ENCODE data around the gene GFAP.
A peak's percentile ranks its signal among the peaks of the same experiment; 100 is the strongest.
"Not testable (repeated sequence)": the region's sequence is repeated elsewhere in the genome, so short reads cannot be mapped to it uniquely, and the experiment has no call there.

The GFAP gene

DNA sequence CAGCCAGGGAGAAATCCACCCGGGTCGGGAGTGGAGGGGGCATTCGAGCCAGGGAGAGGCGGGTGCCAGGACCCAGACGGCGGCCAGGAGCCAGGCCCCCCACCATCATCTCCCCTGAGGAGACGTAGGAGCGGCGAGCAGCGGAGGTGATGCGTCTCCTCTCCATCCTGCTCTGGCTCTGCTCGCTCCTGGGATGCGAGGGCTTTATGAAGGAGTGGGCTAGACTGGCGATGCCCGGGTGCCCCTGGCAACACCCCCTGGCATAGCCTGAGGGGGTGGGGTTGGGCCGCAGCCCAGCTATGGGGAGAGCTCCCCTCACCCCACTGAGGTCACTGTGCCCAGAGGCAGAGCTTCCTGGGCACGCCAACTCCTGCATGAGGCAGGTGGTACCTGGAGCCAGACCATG lies at the start of gene GFAP:
Gene GFAP, minus strand, starts transcription at position 180 of the 406 bp plus-strand sequence. Its CDS starts 14 bp downstream, at position 166.
- DNase-seq: no peak

DNA sequence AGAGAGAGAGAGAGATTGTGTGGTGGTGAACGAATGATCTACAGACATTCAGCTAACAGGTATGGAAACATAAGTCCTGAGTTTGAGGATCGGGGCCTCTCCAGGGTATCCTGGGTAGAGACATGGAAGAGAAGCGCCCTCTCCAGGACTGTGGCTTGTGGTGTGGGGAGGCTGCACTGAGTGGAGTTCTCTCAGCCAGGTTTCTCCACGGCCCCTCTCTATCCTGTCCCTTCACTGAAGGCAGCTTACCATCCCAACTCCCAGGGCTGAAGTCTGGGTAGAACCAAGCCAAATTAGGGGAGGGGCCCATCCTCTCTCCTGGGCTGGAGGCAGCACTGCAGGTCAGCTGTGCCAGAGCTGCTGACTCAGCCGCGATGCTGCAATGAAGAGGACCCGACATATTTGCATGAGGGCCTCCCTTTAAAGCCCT lies 46.6 kb upstream of the GFAP start:
- peak in 1 of 2 experiments; percentile 17 for DNase-seq

DNA sequence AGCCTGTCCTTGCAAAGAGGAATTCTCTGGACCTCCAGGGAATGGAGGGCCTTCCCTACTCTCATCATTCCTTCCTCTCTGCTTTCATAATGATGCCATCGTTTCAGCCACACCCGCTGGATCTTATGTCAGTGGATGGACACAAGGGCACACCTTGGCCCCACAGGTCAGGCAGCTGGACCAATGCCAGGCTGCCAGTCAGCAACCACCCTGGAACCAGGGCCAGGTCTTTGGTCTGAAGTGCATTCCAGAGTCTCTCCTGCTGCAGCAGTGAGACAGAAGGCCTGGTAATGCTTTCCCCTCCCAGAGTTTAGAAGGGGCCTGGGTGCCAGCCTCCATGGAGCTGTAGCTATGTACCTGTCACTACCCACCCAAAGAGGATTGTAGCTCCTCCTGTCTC lies 45.4 kb upstream of the GFAP start:
- no peak for DNase-seq

DNA sequence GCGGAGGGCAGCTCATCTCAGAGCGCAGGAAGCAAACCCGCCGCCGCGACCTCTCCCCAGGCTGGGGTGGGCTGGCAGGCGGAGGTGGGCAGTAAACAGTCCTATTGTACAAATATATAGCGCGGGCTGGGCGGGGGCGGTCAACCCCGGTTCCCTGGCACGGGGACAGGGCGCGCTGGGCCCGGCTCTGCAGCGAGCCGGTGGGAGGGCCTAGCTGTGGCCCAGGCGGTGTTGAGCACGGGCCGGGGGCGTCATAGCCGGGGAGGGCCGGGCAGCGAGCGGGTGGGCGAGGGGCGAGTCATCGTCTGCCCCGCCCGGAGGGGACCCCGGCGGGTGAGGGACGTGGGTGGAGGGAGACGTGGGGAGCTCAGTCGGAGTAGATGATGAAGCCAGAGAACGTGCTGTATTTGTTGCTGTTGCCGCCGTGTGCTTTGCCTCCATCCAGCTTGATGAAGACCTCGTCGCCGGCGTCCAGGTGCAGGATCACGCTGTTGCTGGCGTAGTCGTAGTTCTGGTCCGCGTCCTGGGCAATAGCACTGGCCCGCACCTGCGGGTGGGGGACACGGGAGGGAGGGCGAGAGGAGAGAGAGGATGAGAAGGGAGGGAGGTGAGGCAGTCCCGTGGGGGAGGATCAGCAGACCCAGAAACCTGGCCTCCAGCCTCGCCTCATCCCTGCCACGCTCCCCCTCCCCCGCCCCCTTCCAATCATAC lies 44.7 kb upstream of the GFAP start:
- no peak for DNase-seq

DNA sequence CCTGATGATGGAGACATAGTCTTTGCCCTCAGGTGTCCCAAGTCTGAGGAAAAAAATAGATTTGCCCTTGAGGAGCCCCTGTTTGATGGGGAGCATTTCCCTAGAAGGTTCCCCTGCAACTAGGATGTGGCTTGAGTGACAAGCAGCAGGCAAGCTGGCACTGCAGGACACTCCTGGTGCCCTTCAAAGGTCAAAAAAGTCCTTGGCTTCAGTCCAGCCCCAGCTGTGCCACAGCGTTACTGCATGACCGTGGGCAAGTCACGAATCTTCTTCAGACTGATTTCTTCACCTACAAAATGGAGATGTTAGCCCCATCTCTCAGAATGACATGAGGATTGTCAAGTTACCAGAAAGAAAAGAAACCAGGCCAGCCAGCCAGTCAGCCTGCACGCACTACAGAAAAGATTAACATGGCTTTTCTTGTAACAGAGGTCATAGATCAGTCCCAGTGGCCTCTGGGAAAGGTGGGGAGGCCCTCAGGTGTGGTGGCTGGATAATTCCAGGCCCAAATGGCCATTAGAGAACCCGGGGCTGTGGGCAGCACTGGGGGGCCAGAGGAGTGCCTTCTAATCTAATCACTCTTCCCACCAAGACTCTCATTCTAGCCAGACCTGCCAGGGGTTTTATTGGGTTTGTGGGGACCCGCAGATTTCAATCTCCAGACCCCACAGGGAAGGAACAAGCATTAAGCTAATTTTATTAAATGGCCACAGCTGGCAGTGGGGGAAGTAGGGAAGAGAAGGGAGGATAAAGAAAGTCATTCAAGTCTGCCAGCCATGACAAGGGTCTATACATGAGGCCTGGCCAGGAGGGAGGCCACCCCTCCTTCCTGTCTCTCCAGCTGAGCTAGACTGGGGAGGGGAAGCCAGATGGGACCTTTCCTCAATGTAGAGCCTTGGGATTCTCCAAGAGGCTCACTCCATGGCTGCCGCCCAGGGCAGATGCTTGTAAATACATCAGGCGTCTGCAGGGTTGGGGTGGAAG lies 42.0 kb upstream of the GFAP start:
- no peak for DNase-seq

DNA sequence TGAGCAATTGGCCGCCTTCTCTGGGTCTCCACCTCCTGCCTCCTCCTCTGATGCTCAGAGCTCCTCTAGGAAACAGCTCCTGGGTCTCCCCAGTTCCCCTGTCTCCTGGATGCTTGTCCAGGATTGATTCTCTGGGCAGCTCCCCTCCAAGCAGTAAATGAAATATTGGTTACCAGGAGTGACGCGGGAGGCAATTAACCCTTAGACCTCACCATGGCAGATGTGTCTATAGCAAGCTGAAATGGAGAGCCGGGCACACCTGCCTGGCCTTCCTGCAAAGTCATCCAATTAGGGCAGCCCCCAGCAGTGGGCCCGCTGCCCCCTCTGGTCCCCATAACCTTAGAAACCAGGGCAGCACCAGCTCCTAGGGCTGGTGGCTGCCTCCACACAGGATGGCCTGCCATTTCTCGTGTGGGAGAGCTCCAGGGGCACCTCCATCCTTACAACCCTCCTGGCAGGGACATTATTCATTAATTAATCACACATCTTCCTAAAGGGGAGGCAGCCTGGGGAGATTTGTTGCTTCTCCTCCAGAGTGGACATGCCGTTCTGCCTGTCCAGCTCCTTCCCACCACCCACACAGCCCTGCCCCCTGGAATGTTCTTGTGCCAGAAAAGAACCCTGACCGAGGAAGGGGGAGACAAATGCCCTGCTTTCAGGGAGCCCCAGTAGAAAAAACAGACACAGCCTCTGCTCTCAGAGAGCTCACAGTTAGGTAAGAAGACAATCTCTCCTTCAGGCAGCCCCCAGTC lies 40.5 kb upstream of the GFAP start:
- no peak for DNase-seq

DNA sequence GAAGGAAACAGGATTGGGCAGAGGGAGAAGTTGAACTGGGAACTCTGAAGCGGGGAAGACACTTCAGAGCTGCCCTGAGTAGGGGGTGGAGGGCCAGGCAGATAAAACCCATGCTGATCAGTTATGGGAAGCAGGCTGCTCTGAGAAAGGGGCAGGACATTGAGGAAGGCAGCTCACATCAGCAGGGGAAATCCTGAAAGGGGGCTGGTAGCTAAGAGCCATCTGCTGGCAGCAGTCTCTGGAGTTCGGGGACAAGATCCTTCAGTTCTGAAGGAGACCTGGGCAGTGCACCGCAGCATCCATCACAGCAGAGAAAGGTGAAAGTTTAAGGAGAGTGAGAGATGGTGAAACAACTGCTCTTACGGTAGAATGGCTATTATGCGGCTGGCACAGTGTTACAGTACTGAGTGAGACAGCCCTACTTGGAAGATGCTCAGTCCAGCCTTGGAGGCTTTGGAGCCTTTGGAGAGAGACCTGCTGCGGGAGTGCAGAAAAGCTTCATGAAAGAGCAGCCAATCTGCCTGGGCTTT lies 37.7 kb upstream of the GFAP start:
- no peak for DNase-seq

DNA sequence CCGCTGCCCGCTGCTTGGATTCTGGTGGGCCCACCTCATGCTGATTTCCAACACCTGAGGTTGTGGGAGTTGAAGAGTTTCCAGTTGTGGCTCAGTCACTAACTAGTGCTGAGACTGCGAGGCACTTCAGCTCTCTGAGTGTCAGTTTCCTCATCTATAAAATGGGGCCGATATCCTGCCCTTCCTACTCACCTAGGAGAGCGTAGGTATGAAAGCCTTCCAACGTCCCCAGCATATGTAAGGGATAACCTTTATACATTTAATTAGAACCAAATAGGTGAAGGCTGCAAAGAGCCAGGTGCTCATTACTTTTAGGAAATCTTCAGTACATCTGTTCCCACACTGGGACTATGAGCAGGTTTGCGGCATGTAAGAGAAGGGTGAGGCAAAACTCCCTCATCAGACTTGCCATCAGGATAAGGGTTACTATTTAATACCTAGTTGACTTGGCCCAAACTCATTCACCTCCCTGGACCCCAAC lies 33.1 kb upstream of the GFAP start:
- no peak for DNase-seq

DNA sequence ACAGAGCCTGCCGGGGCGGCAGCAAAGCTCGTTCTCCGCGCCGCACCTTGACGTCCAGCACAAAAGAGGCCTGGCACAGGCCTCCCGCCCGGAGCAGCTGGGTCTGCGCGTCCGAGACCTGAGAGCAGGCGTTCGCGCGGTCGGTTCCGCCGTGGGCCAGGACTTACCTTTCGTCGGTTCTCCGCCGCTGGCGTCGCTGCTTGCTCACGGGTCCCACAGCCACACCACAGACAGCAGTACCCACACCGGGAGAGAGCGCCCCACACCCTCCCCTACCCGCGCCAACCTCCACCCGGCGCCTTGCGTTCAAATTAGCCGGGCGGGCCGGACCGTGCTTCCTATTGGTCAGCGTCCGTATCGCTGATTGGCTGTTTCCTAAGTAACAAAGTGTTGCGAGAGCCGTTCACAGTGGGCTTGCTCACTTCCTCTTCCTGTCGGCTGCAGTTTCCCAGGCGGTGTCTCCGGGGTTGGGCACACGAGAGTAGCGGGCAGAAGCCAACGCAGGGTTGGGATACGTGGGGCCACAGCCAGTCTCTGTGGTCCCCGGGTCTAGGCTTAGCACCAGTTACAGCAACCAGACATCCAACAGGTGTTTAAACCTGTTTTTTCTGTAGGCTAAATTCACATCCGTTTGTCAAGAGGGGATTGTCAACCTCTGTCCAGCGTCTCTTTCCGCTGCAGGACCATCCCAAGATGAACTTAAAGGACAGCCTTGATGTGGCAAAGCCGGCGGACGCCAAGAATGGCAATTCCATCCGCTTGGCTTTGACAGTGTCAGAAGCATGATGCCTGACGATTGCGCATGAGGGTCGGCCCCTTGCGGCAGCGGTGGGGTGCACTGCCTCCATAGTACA lies 32.4 kb upstream of the GFAP start, which contains the start of gene KIF18B:
Gene KIF18B, minus strand, starts transcription at position 313 of the 854 bp plus-strand sequence. CDS start 11,429 bp downstream, outside the sequence.
- DNase-seq: peak; percentile 98 to 99

DNA sequence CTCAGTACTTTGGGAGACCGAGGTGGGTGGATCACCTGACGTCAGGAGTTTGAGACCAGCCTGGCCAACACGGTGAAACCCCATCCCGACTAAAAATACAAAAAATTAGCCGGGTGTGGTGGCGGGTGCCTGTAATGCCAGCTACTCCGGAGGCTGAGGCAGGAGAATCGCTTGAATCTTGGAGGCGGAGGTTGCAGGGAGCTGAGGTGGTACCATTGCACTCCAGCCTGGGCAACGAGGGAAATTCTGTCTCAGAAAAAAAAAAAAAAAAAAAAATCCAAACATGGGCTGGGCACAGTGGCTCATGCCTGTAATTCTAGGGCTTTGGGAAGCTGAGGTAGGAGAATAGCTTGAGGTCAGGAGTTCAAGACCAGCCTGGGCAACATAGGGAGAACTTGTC lies 30.4 kb upstream of the GFAP start:
- DNase-seq: not testable (repeated sequence)

DNA sequence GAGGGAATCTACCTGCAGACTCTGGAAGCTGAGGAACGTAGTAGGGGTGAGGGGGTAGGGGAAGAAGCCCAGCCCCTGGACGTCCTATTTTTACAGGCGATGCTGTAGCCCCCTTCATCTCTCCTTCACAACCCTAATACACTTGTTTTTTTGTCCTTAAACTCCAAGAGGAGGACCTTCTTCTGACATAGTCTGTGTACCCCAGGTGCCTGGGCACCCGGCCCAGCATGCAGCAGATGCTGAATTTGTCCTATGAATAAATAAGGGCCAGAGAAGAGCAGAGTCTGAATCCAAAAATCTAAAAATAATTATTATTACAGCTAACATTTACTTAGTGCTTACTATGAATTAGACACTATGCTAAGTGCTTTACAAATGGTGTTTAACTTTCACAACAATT lies 27.2 kb upstream of the GFAP start:
- DNase-seq: no peak

DNA sequence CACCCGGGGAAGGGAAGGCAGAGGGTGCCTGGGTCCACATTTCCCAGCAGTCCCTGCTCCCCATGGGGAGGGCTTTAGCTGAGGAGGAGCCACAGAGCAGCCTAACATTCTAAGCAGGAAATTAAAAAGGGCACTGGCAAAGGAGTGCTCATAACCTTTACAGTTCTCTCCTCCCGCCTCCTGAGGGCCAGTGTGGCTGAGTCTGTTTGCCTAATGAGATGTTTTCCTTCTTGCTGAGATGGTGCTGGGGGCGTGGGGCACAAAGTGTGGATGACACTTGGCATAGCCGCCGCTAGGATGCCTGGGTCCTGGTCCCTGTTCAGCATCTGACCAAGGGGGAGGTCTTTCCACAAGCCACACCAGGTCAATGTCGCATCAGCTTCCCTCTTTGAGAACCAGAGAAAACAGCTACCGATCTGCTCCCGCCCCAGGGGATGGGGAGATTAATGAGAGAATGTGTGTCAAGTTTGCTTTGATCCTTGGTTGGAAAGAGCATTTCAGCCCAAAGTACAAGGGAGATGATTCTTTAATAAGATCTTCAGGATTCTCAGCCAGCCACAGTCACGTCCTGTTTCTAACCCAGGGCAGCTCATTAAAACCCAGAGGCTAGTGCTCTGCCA lies 26.5 kb upstream of the GFAP start:
- DNase-seq: no peak

DNA sequence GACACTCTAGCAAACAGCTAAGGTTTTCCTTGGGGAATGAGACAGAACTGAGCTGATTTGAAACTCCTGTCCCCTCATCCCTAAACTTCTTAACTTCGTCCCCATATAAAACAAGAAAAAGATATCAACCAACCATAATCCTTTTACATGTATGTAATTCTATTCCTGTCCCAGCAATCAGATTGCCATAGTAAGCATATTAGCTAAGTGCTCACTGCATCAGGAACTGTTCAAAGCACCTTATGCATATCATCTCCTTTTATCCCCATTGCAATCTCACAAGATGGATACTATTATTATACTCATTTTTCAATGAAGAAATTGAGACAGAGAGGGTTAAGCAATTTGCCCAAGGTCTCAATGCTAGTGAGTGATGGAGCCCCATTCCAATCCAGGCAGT lies 25.5 kb upstream of the GFAP start:
- DNase-seq: no peak

DNA sequence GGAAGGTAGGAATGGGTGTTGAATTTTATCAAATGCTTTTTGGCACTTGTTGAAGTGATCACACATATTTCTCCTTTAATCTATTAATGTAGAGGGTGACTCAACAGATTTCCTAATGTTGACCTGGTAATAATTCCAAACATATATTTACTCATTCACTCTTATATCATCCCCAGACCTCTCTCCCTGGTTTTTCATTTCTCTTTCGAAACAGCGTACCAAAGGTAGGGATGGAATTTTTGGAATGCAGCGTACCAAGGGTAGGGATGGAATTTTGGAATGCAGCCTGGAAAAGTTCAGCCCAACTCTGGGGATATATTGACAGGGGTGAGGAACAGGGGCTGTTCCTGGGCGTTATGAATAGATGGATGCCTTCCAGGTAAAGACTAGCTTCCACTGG lies 25.0 kb upstream of the GFAP start:
- no peak for DNase-seq

DNA sequence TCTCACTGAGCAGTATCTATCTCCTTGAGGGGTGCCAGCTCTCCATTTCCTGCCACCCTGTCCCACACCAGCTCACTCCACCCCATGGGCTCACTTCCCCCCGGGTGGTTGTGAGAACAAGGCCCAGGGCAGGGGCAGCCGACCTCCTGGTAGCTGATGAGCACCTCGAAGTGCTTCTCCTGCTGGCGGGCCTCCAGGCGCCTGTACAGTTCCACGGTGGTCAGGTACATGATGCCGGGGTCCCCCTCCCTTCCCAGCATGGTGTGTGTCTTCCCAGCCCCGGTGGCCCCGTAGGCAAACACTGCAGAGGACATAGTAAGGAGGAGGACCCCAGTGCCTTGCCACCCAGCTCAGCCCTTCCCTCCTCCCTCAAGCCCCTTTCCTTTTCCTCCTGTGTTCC lies 19.8 kb upstream of the GFAP start:
- DNase-seq: no peak

DNA sequence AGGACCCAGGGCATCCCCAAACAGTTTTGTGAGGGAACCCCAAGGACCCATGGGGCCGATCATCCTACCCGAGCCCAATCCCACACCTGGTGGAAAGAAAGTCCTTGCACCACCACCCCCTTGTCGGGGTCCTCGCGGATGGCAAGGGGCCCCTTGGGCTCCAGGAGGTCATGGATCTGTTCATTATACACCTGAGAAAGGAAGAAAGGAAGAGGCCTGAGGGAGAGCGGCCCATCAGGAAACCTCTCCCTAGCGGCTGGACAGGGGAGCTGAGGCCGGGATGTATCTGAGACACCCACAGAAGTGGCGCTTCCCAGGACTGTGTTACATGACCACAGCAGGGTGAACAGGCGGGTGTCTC lies 19.4 kb upstream of the GFAP start:
- DNase-seq: no peak

DNA sequence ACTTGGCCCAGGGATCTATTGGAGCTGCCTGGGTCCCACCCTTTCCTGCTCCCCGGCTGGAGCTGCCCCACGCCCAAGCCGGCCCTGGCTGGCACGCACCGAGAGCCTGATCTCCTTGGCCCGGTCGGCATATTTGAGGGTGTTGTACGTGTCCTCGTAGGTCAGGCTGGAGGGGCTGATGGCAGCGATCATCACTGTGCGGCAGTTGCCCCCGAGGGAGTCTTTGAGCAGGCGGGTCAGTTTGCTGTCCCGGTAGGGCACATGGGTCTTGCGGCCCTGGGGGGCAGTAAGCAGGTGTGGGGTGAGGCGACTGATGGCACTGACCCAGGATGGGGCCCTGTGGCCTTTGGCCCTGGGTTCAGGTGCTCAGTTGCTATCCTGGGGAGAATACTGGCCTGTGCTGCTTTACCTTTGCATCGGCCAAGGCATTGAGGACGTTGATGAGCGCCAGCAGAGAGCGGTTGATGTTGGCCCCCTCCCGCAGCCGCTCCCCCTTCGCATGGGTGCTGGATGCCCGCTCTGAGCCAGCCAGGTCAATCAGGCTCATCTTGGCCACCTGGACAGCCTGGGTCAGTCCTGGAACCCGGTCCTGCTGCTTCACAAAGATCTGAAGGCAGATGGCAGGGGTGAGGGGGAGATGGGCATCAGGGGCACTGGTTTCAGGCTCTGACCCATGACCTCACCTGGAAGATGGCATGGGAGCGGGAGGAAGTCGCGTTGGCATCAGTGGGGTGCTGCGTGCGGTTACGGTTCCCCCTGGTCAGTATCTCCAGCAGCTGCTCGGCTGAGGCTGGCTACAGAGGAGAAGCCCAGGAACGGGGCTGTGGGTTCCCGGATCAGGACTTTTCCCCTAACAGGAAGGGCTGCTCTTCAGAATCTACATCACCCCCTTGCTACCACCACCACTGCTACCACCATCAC lies 18.8 kb upstream of the GFAP start:
- no peak for DNase-seq

DNA sequence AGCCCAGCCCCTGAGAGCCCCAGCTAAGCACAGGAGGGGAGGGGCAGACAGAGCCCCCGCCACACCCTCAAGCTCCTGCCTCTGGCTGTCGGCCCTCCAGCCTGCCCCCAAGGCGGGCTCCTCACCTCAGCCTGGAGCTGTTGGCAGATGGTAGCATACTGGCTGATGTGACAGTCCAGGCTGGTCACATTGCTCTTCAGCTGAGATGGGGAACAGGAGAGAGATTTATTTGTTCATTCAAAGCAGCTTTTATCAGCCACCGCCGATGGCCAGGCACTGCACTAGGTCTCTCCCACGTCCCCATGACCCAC lies 17.4 kb upstream of the GFAP start:
- no peak for DNase-seq

DNA sequence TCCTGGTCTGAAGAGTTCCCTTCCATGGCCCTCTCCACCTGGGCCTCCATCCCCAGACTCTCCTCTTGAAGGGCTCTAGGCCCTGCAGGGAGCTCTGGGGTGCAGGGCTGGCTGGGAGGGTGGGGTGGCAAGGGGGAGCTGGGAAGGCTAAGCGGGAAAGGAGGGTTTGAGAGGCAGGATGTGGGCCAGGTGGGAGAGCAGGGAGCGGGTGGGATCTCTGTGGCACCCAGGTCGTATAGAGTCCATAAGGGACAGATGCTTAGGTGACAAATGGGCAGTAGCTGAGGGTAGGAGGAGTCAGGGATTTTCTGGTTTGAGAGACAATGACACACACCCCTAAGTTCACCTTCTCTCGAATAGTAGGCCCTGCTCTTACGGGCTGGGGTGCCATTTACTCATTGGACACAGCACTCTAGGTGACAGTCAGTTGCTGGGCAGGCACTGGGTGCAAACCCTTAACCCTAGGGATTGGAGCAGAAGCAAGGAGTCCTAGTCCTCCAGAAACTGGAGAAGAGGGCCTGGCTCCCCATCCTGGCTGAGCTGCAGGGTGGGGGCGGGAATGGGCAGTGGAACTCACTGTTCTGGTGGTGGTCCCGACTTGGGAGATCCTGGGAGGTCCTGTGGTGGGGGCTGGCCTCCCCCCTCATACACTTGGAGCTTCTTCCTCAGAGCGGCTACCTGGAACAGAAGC lies 16.9 kb upstream of the GFAP start:
- DNase-seq: no peak

DNA sequence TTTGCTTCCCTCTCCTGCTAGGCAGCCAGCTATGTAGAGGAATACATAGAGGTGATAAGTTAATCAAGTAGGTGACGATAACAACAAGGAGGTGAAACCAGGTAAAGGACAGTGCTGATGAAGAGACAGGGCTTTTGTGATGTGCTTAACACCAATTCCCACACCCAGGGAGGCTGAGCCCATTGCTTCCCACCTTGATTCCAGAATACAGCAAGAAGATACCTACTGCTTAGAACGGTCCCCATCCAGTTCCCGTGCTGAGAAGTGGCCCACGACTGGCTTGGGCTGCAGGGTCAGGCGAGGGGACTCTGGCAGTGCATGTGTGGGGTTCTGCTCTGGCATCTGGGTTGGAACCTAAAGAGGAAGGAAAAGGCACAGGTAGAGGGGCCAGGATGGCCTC lies 16.1 kb upstream of the GFAP start:
- DNase-seq: no peak
